Stimulated activated CD8-positive, alpha-beta memory T cell treated with anti-CD3 and anti-CD28 coated beads, Interleukin-7, amount 100 ng/mL, for 4 hours (primary cell): ENCODE data around the gene TLE4.

Experiments used
- DNase-seq, 2 donors: peaks; one replicate each; pipeline ENCODE4 v3.0.0-alpha.2; 2020; ENCODE audit warnings: low read depth in 2 of 2

Gene TLE4

GRCh38 chr9:79663878-79664277 is 92.1 kb downstream of the TLE4 start:
- DNase-seq, result no peak

DNA sequence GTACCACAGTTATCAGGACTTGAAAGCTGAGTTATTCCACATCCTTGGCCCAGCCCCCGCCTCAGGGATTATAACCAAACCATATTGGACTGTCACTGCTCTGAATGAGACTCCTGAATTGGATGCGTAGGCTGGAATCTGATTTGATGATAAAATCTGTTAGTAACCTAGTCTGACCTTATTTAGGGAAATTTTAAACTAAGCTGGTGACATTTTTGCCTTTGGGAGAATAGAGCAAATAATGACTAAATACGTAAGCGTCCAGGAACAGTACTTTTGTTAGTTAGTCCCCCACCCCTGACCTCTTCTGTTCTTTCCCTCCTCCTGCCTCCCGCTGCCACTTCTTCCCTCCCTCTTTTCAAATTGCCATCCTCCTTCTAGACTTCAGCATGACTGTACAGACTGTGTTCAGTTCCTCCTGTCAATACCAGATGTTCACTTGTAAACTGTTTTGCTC is 92.6 kb downstream of the TLE4 start:
- DNase-seq, result no peak

DNA sequence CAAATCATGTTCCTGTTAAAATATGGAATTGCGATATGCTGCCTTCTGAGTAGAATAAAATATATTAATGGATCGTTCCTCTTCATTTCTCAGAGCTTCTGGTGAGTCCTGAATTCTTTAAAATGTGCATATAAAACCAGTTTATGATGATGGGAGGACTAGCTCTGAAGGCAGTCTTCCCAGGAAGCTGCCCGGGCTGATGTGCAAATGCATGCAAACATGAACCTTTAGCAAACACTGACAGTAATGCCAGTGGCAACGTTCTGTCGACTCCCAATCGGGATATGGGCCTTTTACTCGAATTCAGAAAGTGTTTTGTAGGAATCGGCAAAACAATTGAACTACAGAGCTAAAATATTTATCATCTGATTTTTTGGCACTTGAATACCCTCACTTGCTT is 93.6 kb downstream of the TLE4 start:
- no peak for DNase-seq

GRCh38 chr9:79665931-79666330 is 94.2 kb downstream of the TLE4 start:
- no peak for DNase-seq

DNA sequence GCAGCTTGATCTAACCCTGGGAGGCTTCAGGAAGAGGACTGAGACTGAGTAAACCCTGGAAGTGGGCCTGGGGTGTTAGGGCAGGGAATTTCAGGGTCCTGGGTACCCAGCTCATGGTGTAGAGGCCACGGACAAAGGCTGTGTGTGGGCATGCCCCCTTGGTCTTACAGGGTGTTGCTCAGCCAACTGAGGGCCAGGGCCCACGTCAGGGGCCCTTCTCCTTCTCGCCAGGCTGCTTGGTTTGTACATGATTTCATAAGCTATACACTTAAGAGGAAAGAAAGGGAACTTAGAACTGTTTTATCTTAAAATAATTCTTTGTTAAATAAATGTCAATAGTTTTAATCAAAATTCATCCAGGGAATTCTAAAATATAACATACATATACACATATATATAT is 95.4 kb downstream of the TLE4 start:
- no peak for DNase-seq

GRCh38 chr9:79667817-79668436 is 96.2 kb downstream of the TLE4 start:
- no peak for DNase-seq

DNA sequence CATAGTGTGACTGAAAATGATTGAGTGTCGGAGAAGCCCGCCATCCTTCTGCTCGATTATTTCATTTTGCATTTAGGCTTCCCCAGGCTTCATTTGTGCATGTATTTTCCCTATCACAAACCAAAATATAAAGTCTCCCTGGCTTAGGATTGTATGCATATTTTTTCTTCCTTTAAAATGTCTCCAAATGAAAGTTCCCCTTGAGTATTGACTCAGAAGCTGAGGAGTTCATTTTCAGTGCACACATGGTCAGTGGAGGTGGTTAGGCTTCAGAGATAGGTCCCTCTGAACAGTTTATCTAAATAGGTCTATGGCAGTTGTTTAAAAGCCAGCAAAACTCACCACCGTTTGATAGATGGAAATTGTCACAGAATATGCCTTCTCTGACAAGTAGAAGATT is 97.2 kb downstream of the TLE4 start:
- no peak for DNase-seq

DNA sequence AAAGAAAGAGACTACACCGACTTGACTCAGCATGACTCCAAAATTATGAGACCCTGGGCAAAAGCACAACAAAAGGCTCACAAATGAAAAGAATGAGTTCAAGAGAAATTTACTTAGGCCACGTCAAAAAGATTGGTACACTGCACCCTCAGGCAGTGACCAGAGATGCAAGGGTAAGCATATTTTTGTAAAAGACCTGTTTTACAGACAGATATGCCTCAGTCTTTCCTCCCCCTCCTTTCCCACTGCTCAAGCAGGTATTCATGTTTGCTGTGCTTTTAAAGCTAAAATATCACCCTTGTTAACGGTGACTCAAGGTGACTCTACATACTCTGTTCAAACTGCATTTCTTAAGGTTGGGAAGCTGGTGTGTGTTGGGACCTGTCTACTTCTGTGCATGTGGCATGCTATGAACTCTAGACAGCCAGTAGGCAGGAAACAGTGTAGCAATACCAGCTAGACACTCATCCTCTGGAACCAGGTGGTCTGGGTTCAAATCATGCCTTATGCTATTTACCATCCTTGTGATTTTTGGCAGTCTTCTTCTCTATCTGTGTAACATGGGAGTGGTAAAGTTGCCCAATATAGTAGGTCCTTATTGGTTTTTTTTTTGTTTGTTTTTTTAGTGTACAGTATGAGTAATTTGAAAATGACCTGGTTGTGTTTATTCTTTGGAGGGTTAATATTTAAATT is 98.7 kb downstream of the TLE4 start:
- no peak for DNase-seq

DNA sequence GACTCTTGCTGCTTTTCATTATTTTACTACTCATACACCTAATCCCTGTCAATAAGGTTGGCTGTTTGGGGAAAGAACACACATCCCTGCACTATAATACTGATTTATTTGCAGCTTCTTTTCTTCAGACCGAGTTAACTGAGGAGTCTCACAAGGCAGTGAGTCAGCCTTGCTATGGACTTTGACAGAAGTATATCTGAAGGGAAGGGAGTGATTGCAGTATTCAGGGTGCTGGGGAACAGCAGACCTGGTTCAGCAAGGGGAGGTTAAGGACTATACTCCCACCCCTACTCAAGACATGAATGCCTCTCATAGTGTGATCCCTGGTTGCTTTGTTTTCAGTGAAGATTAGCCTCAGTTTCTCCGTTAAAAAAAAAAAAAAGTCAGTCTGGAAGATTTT is 99.8 kb downstream of the TLE4 start:
- DNase-seq, result no peak

- no peak for DNase-seq
Observed at GRCh38 chr9:79672236-79672635, 100.5 kb downstream of the TLE4 start.

GRCh38 chr9:79672891-79673290 is 101.1 kb downstream of the TLE4 start:
- no peak for DNase-seq

DNA sequence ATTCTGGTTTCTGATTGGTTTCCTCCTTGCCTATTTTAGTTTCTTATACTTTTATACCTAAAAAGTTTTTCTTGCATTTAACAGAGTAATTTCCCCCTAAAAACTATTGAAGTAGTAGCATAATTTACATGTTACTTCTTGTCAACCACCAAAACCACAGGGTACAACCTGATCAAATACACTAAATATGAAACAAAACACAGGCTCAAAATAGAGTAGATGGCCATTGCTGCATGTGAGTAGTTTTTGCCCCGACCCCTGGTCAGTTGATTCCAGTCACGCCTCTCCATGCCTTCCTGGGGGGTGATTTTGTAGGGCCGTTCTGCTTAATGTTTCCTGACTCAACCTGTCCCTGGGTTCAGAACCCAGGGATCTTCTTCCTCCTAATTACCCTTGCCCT is 101.8 kb downstream of the TLE4 start:
- DNase-seq, result no peak

DNA sequence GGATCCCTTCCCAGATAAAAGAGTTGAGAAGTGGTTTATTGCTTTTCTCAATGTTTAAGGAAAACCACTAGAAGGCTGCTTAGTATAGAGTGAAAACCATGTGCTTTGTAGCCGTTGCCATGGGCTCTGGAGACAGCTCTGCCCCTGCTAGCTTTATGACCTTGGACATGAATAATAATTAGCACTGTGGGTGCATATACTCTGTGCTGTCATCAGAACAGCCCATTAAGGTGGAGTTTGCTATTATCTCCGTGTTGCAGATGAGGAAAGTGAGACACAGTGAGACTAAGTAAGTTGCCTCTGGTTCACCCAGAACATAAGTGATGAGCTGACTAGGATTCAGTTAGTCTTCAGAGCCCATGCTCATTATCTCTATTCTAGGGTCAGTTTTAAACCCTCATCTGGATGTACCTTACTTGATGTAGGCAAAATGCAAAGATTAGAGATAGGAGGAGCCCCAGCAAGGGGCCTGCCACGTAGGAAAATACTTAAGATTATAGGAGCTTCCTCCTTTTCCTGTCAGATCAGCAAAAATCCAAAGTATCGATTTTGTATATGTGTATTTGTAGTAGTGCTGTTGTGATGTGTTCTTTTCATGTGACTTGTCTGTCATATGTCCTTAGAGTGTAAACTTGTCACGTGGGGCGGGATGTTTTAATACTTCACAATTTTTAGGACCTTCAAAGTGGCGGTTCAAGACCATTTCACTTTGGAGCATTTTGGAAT is 102.5 kb downstream of the TLE4 start:
- no peak for DNase-seq

- no peak for DNase-seq
Observed at GRCh38 chr9:79681576-79681975, 109.8 kb downstream of the TLE4 start.

GRCh38 chr9:79682076-79682736 is 110.4 kb downstream of the TLE4 start:
- DNase-seq, result no peak

DNA sequence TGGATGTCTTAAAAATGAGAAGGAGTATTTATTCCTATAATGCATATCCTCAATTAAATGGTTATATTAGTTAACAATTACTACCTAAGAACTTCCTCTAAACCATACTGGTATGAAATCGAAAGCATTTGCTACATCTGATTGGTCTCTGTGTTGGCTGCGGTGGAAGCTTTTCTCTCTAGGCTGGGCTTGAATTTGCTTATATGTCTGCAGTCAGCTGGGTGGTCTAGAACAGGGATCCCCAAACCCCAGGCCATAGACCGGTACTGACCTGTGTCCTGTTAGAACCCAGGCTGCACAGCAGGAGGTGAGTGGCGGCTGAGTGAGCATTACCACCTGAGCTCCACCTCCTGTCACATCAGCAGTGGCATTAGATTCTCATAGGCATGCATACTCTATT is 112.3 kb downstream of the TLE4 start:
- DNase-seq, result no peak

DNA sequence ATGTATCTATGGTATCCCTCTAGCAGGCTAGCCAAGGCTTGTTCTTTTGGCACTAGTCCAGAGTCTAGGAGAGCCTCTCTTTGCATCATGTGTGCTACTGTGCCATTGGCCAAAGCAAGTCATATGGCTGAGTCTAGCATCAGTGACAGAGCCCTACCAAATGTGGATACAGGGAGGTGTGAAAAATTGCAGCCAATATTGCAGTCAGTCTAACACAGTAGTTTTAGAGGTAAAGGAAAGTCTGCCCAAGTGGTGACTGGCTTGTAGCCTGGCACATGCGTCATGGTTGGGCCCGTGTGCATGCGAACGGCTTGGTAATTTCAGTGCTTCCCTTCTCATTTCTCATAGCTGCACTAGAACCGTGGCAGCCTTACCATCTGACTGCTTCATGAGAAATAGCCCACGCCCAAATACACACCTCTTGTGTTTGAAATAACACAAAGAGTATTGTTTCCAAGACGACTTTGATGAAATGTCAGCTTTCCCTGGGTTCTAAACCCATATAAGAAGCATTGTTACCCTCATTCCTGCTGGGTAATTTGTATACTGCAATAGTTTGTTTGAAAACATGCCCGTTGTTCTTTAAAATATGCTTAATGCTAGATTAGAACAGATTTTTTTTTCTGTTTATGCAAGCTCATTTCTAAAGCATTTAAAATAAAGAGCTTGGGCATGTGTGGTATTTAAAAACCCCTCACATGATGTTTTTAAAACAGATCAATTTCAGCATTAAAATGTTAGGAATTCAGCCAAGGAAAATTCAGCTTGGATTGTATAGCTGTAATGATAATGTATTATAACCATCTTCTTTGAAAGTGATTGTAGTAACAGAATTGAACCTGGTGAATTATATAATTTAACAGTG is 113.2 kb downstream of the TLE4 start:
- no peak for DNase-seq

- DNase-seq, result no peak
Observed at GRCh38 chr9:79685577-79685976, 113.8 kb downstream of the TLE4 start.

DNA sequence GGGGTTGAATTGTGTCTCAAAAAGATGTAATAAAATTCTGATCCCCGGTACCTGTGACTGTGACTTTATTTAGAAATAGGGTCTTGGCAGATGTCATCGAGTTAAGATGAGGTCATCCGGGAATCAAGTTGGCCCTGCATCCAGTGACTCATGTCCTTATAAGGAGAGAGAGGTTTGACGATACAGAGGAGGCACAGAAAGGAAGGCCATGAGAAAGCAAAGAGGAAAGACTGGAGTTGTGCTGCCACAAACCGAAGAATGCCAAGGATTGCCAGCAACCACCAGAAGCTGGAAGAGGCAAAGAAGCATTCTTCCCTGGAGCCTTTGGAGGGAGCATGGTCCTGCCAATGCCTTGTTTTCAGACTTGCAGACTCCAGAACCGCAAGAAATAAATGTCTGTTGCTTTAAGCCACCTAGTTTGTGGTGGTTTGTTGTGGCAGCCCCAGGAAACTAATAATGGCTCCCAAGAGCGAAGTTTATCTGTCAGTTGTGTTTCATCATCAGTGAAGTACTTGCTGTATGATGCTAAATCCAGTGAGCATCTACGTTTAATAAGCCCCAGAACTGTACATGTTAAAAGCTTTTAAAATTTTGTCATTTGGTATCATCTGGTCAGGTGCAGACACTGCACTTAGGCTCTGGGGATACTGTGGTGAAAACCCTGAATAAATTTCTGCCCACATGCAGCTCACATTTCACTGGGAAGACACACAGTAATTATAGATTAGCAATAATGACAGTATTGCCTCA is 114.8 kb downstream of the TLE4 start:
- no peak for DNase-seq

- DNase-seq, result peak in 1 of 2 donors; percentile 16
Observed at GRCh38 chr9:79687131-79687447, 115.3 kb downstream of the TLE4 start.

DNA sequence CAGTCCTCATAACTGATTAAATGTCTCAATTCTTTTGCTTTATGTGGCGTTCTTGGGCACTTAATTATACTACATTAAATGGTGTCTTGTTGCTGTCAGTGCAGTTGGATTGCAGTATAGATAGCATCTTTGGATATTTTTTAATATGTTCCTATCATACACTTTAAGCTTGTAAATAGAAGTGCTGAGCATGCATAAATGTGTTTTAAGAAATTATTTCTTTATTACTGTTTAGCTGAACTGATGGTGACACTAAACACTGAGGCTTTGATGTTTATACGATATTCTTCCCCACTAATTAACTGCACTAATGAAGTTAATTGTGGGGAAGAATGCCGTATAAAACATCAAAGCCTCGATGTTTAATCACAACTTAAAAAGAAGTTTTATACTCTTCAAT is 116.6 kb downstream of the TLE4 start:
- DNase-seq, result no peak
